HepG2 (cell line): ENCODE results near the gene CCN2. TPM values are rescaled to one million over a fixed set of nuclear protein-coding genes. Genes with fewer than 3 reads are reported as not detected.

Experiments
- ETS1 ChIP-seq: sonication (generic); formaldehyde crosslinking; IDR thresholded peaks from 2 replicates; pipeline ENCODE4 v1.4.0; 2020; ENCODE audit warnings: missing genetic modification reagents
- GPN1 ChIP-seq: sonication (generic); formaldehyde crosslinking; IDR thresholded peaks from 2 replicates; pipeline ENCODE4 v1.5.1; 2020; ENCODE audit warnings: missing genetic modification reagents, borderline replicate concordance
- MEIS1 ChIP-seq: sonication (generic); formaldehyde crosslinking; IDR thresholded peaks from 2 replicates; pipeline ENCODE4 v1.9.0; 2021; ENCODE audit warnings: mild to moderate bottlenecking, missing genetic modification reagents, moderate library complexity, borderline replicate concordance
- MTA3 ChIP-seq: sonication (generic); formaldehyde crosslinking; IDR thresholded peaks from 2 replicates; pipeline ENCODE4 v1.4.0; 2020; ENCODE audit warnings: missing genetic modification reagents
- PRDM4 ChIP-seq: sonication (generic); formaldehyde crosslinking; IDR thresholded peaks from 2 replicates; pipeline ENCODE4 v1.9.0; 2021; ENCODE audit warnings: missing genetic modification reagents, borderline replicate concordance
- PRPF4 ChIP-seq: fragments of 200-400 bp; formaldehyde crosslinking; IDR thresholded peaks from 2 replicates; pipeline ENCODE4 v1.6.1; 2016; ENCODE audit warnings: low read length, low read depth; ENCODE audit not compliant: poor library complexity, severe bottlenecking
- TBL1XR1 ChIP-seq: fragments of 150-350 bp; IDR thresholded peaks from 2 replicates; pipeline ENCODE4 v1.6.1; 2014; ENCODE audit warnings: borderline replicate concordance, low read length; ENCODE audit not compliant: partially characterized antibody
- ZHX2 ChIP-seq, 2 experiments: sonication (generic) in 1 of 2; formaldehyde crosslinking in 1 of 2; IDR thresholded peaks; 2 replicates each; pipeline versions ENCODE4 v1.6.1 to v1.9.0; 2014 to 2022; ENCODE audit warnings: antibody characterized with exemption in 1 of 2, borderline replicate concordance in 1 of 2, inconsistent platforms in 1 of 2, low read depth in 1 of 2, missing genetic modification reagents in 1 of 2
- ZIK1 ChIP-seq: sonication (generic); formaldehyde crosslinking; IDR thresholded peaks from 2 replicates; pipeline ENCODE4 v1.5.0; 2020; ENCODE audit warnings: mild to moderate bottlenecking, low read depth, missing genetic modification reagents, borderline replicate concordance
- ZNF570 ChIP-seq: sonication (generic); formaldehyde crosslinking; IDR thresholded peaks from 2 replicates; pipeline ENCODE4 v1.4.0; 2020; ENCODE audit warnings: mild to moderate bottlenecking, missing genetic modification reagents, borderline replicate concordance
- ZNF580 ChIP-seq: IDR thresholded peaks from 2 replicates; pipeline ENCODE4 v1.6.1; 2016; ENCODE audit warnings: low read depth, borderline replicate concordance
- polyA plus RNA-seq, 8 experiments: library from polyadenylated mRNA; depleted of rRNA in 3 of 8; stranded (reverse) in 7 of 8; unstranded in 1 of 8; fragments of >200 nt; fragmentation: Illumina TruSeq in 4 of 8; extraction: Trizol in 4 of 8; gene quantifications; 2 replicates each; pipeline versions ENCODE4 v1.2.1 to v1.2.3, GENCODE V29; 2011 to 2016; ENCODE audit warnings: low read depth in 4 of 8, missing spikeins in 1 of 8, mixed read lengths in 1 of 8; ENCODE audit not compliant: insufficient read depth in 1 of 8
- total RNA-seq, 5 experiments: library from RNA; depleted of rRNA; stranded (reverse); fragments of >200 nt; fragmentation: Illumina TruSeq; extraction: Trizol; gene quantifications; 2 replicates each; pipeline ENCODE4 v1.2.3, GENCODE V29; 2016; ENCODE audit warnings: low read depth in 1 of 5

Gene CCN2
- total and polyA plus RNA-seq, 2 of the 13 experiments (the other 11 are each of a cell fraction or from before 2014, with no cell fraction given), result 34.7 to 316 TPM

- no peak for TF ChIP-seq ZNF570 (CRISPR knock-in tag)
- peak; percentile 85; the same call in 1 of the 2 replicates for TF ChIP-seq ZNF580 (CRISPR knock-in tag)
- peak; percentile 89; the same call in 1 of the 2 replicates for TF ChIP-seq MEIS1 (CRISPR knock-in tag)
- TF ChIP-seq PRPF4, result no peak
- TF ChIP-seq GPN1 (CRISPR knock-in tag), result no peak
- peak; percentile 91 for TF ChIP-seq TBL1XR1
- no peak for TF ChIP-seq ZHX2 (IDR thresholded peaks at IDR 0.05; ENCODE audit: low read depth)
- 0 out of 2 replicates have a peak, but pooled peaks have one; percentile 34 for TF ChIP-seq ZHX2 (CRISPR knock-in tag; IDR thresholded peaks at IDR 0.05; ENCODE audit: borderline replicate concordance)
- TF ChIP-seq ZIK1, result no peak
- no peak; the same call in 1 of the 2 replicates for TF ChIP-seq PRDM4 (CRISPR knock-in tag)
- TF ChIP-seq ETS1 (CRISPR knock-in tag), result no peak
- no peak for TF ChIP-seq MTA3 (CRISPR knock-in tag)
Measured at GRCh38 chr6:131980791-131981623, 29.8 kb upstream of the CCN2 start (continued).
